Central memory CD8-positive, alpha-beta T cell (primary cell): Measurements from ENCODE around the gene PROK2.
A peak's percentile ranks its signal among the peaks of the same experiment; 100 is the strongest.

Source experiments
- ATAC-seq: fragments of 150-1000 bp; cut with Tn5 transposase; replicated peaks from 2 replicates; pipeline ENCODE4 v1.10.0; 2022; ENCODE audit warnings: mild to moderate bottlenecking, moderate FRiP score, moderate number of reproducible peaks; ENCODE audit not compliant: poor library complexity, severe bottlenecking; ENCODE audit errors: extremely low read depth
- DNase-seq, 2 donors: peaks; one replicate each; pipeline ENCODE4 v3.0.0; 2021; ENCODE audit warnings: low spot score in 2 of 2
- H3K27ac Mint-ChIP-seq: one replicate; pipeline ENCODE4 v1.8.0; 2022; ENCODE audit warnings: low read depth, mild to moderate bottlenecking, moderate library complexity, mixed read lengths
- H3K27me3 Mint-ChIP-seq: one replicate; pipeline ENCODE4 v1.8.0; 2022; ENCODE audit warnings: mixed read lengths
- H3K36me3 Mint-ChIP-seq: one replicate; pipeline ENCODE4 v1.8.0; 2022; ENCODE audit warnings: mild to moderate bottlenecking, moderate library complexity, mixed read lengths; ENCODE audit not compliant: insufficient read depth
- H3K4me1 Mint-ChIP-seq: one replicate; pipeline ENCODE4 v1.8.0; 2022; ENCODE audit warnings: mixed read lengths
- H3K4me3 Mint-ChIP-seq: one replicate; pipeline ENCODE4 v1.8.0; 2022; ENCODE audit warnings: mild to moderate bottlenecking, moderate library complexity, mixed read lengths
- H3K9me3 Mint-ChIP-seq: one replicate; pipeline ENCODE4 v1.8.0; 2022; ENCODE audit warnings: mixed read lengths

Gene PROK2

GRCh38 chr3:71753701-71754609 lies 31.0 kb downstream of the PROK2 start, which contains the start of gene GPR27:
Gene GPR27 (plus strand): TSS chr3:71753855. CDS start chr3:71754050, 195 bp downstream.
- Mint-ChIP-seq H3K27me3 (peaks cover 52% of the 10 kb centered on the region), H3K27ac (no peak within 1 kb of the TSS), H3K9me3 (no peaks in the 10 kb centered on the region), H3K36me3 (no peaks in the 10 kb centered on the region), H3K4me3 (peak within 1 kb of the TSS; percentile 71), H3K4me1 (no peaks in the 10 kb centered on the region)
- ATAC-seq (peak; percentile 43), DNase-seq (no peak)

- Mint-ChIP-seq H3K4me3 (peak overlapping the region; percentile 37), H3K36me3 (no peaks in the 10 kb centered on the region), H3K27ac (no peak overlapping the region), H3K4me1 (no peaks in the 10 kb centered on the region), H3K27me3 (peaks cover 60% of the 10 kb centered on the region), H3K9me3 (no peaks in the 10 kb centered on the region)
- DNase-seq = no peak
- no peak for ATAC-seq
Measured at GRCh38 chr3:71752831-71753700, 31.9 kb downstream of the PROK2 start.

- Mint-ChIP-seq H3K27me3 (peaks cover 49% of the 10 kb centered on the region), H3K4me1 (no peaks in the 10 kb centered on the region), H3K4me3 (no peak overlapping the region), H3K27ac (no peak overlapping the region), H3K36me3 (no peaks in the 10 kb centered on the region), H3K9me3 (no peaks in the 10 kb centered on the region)
- ATAC-seq = no peak
- DNase-seq = no peak
Measured at GRCh38 chr3:71751602-71752001, 33.3 kb downstream of the PROK2 start.

- Mint-ChIP-seq H3K27ac (no peak overlapping the region), H3K4me3 (no peak overlapping the region), H3K27me3 (peaks cover 11% of the 10 kb centered on the region), H3K9me3 (peaks cover 17% of the 10 kb centered on the region), H3K4me1 (no peaks in the 10 kb centered on the region), H3K36me3 (no peaks in the 10 kb centered on the region)
- ATAC-seq = no peak
- DNase-seq = no peak
Measured at GRCh38 chr3:71744738-71745137, 40.2 kb downstream of the PROK2 start.

- Mint-ChIP-seq H3K4me1 (no peaks in the 10 kb centered on the region), H3K27ac (no peak overlapping the region), H3K4me3 (no peak overlapping the region), H3K27me3 (peaks cover 20% of the 10 kb centered on the region), H3K36me3 (no peaks in the 10 kb centered on the region), H3K9me3 (peaks cover 17% of the 10 kb centered on the region)
- ATAC-seq (no peak), DNase-seq (no peak)
Measured at GRCh38 chr3:71742621-71743020, 42.3 kb downstream of the PROK2 start.

GRCh38 chr3:71734881-71735280 lies 50.1 kb downstream of the PROK2 start:
- no peak for DNase-seq
- Mint-ChIP-seq H3K27me3 (peaks cover 40% of the 10 kb centered on the region), H3K4me1 (peaks cover 14% of the 10 kb centered on the region), H3K27ac (no peak overlapping the region), H3K4me3 (no peak overlapping the region), H3K9me3 (peaks cover 5% of the 10 kb centered on the region), H3K36me3 (peaks cover under 1% of the 10 kb centered on the region)
- ATAC-seq = no peak

- no peak overlapping the region for H3K4me3 Mint-ChIP-seq
- no peak for DNase-seq
- ATAC-seq = no peak
- H3K4me1 Mint-ChIP-seq = peaks cover 29% of the 10 kb centered on the region
- H3K27me3 Mint-ChIP-seq = peaks cover 27% of the 10 kb centered on the region
- H3K36me3 Mint-ChIP-seq = peaks cover 5% of the 10 kb centered on the region
- no peak overlapping the region for H3K27ac Mint-ChIP-seq
- H3K9me3 Mint-ChIP-seq = peaks cover 5% of the 10 kb centered on the region
Measured at GRCh38 chr3:71733319-71733718, 51.6 kb downstream of the PROK2 start.

- H3K9me3 Mint-ChIP-seq = peaks cover 5% of the 10 kb centered on the region
- H3K36me3 Mint-ChIP-seq = peaks cover 5% of the 10 kb centered on the region
- H3K27ac Mint-ChIP-seq = no peak overlapping the region
- no peak overlapping the region for H3K4me3 Mint-ChIP-seq
- peaks cover 32% of the 10 kb centered on the region for H3K4me1 Mint-ChIP-seq
- ATAC-seq (no peak), DNase-seq (no peak)
- peaks cover 20% of the 10 kb centered on the region for H3K27me3 Mint-ChIP-seq
Measured at GRCh38 chr3:71732637-71733036, 52.3 kb downstream of the PROK2 start.

GRCh38 chr3:71728632-71729342 lies 56.2 kb downstream of the PROK2 start:
- Mint-ChIP-seq H3K27ac (peak overlapping the region; percentile 39), H3K4me1 (peaks cover 56% of the 10 kb centered on the region), H3K27me3 (no peaks in the 10 kb centered on the region), H3K4me3 (peak overlapping the region; percentile 10), H3K9me3 (no peaks in the 10 kb centered on the region), H3K36me3 (peaks cover 15% of the 10 kb centered on the region)
- ATAC-seq (no peak), DNase-seq (no peak)

- peak in 1 of 2 donors; percentile 17 for DNase-seq
- Mint-ChIP-seq H3K4me3 (peak overlapping the region; percentile 90), H3K27ac (peak overlapping the region; percentile 79), H3K4me1 (peaks cover 81% of the 10 kb centered on the region), H3K36me3 (peaks cover 16% of the 10 kb centered on the region), H3K9me3 (no peaks in the 10 kb centered on the region), H3K27me3 (no peaks in the 10 kb centered on the region)
- ATAC-seq = peak; percentile 61
Measured at GRCh38 chr3:71726146-71726545, 58.8 kb downstream of the PROK2 start.

GRCh38 chr3:71725271-71725991 lies 59.5 kb downstream of the PROK2 start, which contains the start of gene EIF4E3:
Gene EIF4E3 (minus strand): TSS chr3:71725402. CDS start chr3:71725367, 35 bp downstream.
- DNase-seq = no peak
- Mint-ChIP-seq H3K27ac (peak within 1 kb of the TSS; percentile 79), H3K27me3 (no peaks in the 10 kb centered on the region), H3K36me3 (peaks cover 16% of the 10 kb centered on the region), H3K4me1 (peaks cover 81% of the 10 kb centered on the region), H3K9me3 (no peaks in the 10 kb centered on the region), H3K4me3 (peak within 1 kb of the TSS; percentile 93)
- peak; percentile 26 for ATAC-seq
